AG04450 (cell line): ENCODE results near the gene ARHGAP8. TPM values are rescaled to one million over a fixed set of nuclear protein-coding genes. Genes with fewer than 3 reads are reported as not detected.

Experiments
- CTCF ChIA-PET: fragments of 300-600, 350-600 bp; formaldehyde crosslinking; extraction: SDS; loops from one replicate; lab custom pipeline; 2022; ENCODE audit warnings: antibody characterized with exemption, inconsistent platforms; lab: Charles Lee
- POLR2A ChIA-PET: fragments of 350-600 bp; formaldehyde crosslinking; extraction: SDS; loops from one replicate; lab custom pipeline; 2021; ENCODE audit warnings: antibody characterized with exemption, inconsistent platforms; lab: Yijun Ruan, JAX
- DNase-seq: peaks from one replicate; pipeline ENCODE4 v3.0.0-alpha.2; 2011; ENCODE audit warnings: low read depth, low spot score
- H3K27ac ChIP-seq: one replicate; pipeline ENCODE4 v1.5.1; 2012; ENCODE audit warnings: low read depth, low read length, control low read depth
- H3K27me3 ChIP-seq: one replicate; pipeline ENCODE4 v1.6.0; 2012; ENCODE audit warnings: low read length; ENCODE audit not compliant: control insufficient read depth, insufficient read depth
- H3K4me3 ChIP-seq: 2 replicates; pipeline ENCODE4 v1.5.1; 2011; ENCODE audit warnings: mild to moderate bottlenecking, low read depth, low read length, control low read depth
- H3K9me3 ChIP-seq: 2 replicates; pipeline ENCODE4 v1.5.1; 2012; ENCODE audit warnings: low read length; ENCODE audit not compliant: control insufficient read depth, insufficient read depth
- polyA plus RNA-seq: library from polyadenylated mRNA; depleted of rRNA; stranded (reverse); fragments of >200 nt; gene quantifications from 2 replicates; pipeline ENCODE4 v1.2.3, GENCODE V29; 2011
- TF ChIP-seq, protein P1 (sequence below): IDR thresholded peaks from 2 replicates; pipeline ENCODE4 v1.5.1; 2011; ENCODE audit warnings: low read depth, low read length, control low read depth, inconsistent platforms

The ARHGAP8 gene
- polyA plus RNA-seq, 1 experiment = 0.16 TPM

DNA sequence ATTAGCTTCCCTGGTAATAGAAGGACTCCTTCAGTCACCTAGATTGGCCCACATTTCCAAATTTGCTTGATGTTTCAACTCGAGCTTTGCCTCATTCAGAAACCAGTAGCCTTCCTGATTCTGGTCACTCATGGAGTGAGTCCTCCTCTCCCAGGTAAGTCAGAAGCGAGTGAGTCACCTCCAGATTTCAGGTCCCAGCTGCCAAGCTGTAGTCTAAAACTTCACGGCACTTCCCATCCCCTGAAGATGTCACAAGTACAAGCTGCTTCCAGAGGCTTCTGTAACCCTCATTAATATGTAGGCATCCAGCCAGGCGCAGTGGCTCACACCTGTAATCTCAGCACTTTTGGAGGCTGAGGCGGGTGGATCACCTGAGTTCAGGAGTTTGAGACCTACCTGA is 23.5 kb downstream of the ARHGAP8 start:
- Histone ChIP-seq H3K27me3 (peaks cover 10% of the 10 kb centered on the region), H3K4me3 (no peak overlapping the region), H3K27ac (no peak overlapping the region), H3K9me3 (peaks cover 10% of the 10 kb centered on the region)
- ChIA-PET CTCF (no interaction called here), POLR2A (no interaction called here)
- TF ChIP-seq, protein P1, sequence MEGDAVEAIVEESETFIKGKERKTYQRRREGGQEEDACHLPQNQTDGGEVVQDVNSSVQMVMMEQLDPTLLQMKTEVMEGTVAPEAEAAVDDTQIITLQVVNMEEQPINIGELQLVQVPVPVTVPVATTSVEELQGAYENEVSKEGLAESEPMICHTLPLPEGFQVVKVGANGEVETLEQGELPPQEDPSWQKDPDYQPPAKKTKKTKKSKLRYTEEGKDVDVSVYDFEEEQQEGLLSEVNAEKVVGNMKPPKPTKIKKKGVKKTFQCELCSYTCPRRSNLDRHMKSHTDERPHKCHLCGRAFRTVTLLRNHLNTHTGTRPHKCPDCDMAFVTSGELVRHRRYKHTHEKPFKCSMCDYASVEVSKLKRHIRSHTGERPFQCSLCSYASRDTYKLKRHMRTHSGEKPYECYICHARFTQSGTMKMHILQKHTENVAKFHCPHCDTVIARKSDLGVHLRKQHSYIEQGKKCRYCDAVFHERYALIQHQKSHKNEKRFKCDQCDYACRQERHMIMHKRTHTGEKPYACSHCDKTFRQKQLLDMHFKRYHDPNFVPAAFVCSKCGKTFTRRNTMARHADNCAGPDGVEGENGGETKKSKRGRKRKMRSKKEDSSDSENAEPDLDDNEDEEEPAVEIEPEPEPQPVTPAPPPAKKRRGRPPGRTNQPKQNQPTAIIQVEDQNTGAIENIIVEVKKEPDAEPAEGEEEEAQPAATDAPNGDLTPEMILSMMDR = no peak
- DNase-seq = no peak

DNA sequence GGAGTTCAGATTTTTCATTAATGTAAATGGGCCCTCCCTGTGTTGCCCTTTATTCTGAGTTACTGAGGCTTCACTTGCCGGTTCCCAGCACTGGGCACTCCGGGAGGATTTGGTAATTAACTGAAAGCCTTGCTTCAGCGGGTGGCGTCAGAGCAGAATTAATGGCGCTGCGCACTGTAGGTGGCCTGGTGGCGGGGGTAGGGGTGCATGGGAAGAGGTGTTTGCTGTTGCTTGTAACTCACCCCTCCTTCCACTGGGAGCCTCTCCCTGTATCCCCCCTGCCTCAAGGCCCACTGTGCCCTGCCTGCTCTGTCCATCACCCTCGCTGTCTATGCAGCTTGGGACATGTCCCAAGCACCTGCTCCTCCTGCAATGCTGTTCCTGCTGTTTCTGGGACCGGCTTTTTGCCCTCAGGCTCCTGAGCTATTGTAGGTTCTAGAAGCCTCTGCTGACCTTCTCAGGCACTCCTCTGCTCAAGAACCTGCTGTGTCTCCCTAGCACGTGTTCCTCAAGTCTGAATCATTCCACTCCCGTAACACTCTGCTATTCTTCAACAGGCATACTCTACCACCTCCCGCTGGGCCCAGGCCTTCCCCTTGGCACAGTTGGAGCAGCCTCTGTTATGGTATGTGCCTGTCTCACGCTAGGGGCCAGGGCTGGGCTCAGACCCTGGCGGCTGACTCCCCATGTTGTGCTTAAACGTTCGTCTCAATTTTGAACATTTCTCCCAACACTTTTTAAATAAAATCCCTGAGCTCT is 24.4 kb downstream of the ARHGAP8 start:
- TF ChIP-seq, protein P1 = no peak
- Histone ChIP-seq H3K4me3 (no peak overlapping the region), H3K9me3 (peaks cover 10% of the 10 kb centered on the region), H3K27me3 (peaks cover 12% of the 10 kb centered on the region), H3K27ac (no peak overlapping the region)
- POLR2A ChIA-PET = no interaction called here
- CTCF ChIA-PET = no interaction called here
- DNase-seq = no peak

- POLR2A ChIA-PET = no interaction called here
- DNase-seq = no peak
- Histone ChIP-seq H3K27ac (no peak overlapping the region), H3K9me3 (peaks cover 10% of the 10 kb centered on the region), H3K27me3 (peaks cover 12% of the 10 kb centered on the region), H3K4me3 (no peak overlapping the region)
- CTCF ChIA-PET = no interaction called here
- TF ChIP-seq, protein P1 = no peak
Measured at GRCh38 chr22:44777364-44777755, 25.0 kb downstream of the ARHGAP8 start.

DNA sequence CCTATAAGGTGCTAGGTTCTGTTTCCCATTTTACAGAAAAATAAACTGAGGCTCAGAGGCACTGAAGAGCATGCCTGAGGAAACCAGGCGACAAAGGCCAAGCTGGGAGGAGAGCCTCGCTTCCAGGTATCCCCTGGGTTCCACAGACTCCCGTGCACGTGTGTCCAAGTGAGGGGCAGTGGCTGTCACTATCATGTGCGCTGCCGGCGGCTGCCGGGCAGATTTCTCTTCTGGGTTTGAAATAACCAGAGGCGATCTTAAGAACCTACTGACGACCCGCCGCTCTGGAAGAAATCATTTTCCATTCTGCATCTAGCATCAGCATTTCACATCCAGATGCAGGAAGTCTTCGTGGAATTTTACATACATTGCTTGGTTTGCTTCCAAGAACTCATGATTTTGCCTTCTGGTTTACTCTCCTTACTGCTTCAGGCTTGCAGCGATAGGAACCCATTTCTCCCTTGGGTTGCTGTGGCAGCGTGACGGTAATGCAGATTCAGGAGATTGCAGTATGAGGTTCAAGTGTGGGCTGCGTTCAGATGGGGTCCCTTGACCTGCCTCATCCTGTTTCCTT is 28.6 kb downstream of the ARHGAP8 start:
- H3K27me3 ChIP-seq = peaks cover 12% of the 10 kb centered on the region

More for the DNA sequence above, 28.6 kb downstream of the ARHGAP8 start:
- no peak for DNase-seq
- ChIA-PET CTCF (no interaction called here), POLR2A (no interaction called here)
- Histone ChIP-seq H3K9me3 (no peaks in the 10 kb centered on the region), H3K4me3 (no peak overlapping the region), H3K27ac (no peak overlapping the region)
- TF ChIP-seq, protein P1 = no peak
